GM21737 (cell line): Measurements from ENCODE around the gene SRR.

ENCODE experiments used
- ATAC-seq: cut with Tn5 transposase; IDR thresholded peaks from one replicate; pipeline ENCODE4 v1.9.1; 2021; ENCODE audit warnings: mild to moderate bottlenecking, moderate library complexity; ENCODE audit not compliant: unreplicated experiment

SRR gene

DNA sequence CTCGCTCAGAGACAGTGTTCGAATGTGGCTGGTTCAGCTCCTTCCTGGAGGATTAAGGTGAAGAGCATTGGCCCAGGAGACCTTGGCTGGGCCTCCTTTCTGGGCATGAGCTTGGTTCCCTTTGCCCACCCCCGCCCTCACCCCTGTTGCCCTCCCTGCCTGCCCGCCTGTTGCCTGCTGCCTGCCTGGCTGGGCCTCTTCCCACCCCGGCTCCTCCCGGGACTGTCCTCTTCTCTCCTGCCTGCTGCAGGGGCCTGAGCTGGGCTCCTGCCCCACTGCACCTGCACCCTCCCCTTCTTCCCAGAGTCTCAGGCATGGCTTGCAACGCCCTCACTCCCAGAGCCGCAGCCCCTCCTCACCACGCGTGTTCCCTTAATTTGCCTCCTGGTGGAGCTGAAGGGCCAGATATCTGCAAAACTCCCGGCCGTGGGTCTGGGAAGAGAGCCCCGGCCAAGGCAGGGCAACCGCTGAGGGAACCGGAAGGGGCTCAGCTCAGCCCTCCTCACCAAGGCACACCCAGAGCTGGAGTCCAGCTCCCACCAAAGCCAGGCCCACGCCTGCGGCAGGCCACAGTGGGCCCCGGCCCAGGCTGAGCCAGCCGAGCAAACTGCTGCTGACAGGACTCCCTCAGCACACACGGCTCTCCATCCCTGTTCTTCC lies 65.9 kb downstream of the SRR start:
- ATAC-seq: no peak

DNA sequence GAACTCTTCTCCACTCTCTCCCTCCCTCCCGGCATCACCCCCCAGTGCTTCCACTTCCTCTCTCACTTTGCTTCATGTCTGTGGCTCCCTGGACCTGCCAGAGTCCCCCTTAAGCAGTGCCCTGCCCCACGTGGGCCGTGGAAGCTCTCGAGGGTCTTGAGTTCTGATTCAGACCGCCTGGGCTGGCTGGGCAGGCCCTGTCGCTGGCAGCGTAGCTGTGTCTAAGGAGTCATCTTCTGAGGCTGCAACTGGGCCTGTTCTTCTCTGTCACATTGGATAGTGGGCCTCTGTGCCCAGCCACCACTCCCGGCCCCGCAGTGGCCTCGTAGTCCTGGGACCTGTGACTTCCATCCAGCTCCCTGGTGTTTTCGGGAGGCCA lies 66.5 kb downstream of the SRR start:
- no peak for ATAC-seq

DNA sequence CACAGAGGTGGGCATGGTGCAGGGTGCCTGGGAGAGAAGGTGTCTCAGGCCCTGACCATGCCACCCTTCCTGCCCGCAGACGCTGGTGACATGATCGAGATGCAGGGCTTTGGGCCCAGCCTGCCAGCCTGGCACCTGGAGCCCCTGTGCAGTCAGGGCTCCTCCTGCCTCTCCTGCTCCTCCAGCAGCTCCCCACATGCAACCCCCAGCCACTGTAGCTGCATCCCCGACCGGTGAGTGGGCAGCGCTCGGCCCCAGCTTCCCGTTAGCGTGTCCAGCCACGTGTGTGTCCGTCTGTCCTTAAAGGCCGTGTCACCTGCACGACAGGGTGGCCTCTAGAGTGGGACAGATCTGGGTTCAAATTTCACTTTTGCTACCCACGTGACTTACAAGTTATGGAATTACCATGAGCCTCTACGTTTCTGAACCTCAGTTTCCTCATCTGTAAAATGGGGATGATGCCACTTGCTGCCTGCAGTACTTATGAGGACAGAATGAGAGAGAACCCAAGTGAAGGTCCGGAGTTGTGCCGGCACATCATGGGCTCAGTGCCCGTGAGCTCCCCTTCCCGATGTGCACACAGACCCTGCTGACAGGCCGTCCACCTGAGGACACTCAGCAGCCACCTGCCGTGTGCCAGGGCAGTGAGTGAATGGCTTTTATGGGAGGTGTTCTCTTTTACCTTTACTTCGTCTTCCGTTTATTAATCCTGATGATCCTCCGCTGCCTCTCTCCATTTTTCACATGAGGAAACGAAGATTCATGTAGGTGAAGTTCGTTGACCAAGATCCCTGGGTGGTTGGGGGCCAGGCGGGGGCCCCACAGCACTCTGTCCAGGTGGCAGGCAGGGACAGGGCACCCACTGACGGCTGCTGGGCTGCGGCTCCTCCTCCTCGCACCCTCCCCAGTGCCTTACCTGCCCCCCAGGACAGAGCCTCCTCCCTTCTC lies 67.7 kb downstream of the SRR start:
- no peak for ATAC-seq

DNA sequence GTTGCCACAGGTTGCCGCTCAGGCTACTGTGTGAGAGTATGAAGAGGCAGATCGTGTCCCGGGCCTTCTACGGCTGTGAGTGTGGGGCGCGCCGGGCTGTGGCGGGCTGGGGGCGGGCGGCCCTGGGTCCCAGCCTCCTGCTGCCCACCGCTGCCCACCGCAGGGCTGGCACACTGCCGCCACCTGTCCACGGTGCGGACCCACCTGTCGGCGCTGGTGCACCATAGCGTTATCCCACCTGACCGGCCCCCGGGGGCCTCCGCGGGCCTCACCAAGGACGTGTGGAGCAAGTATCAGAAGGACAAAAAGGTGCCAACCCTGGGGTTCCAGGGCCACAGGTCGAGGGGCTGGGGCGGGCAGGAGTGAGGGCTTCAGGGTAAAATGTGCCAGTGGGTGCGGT lies 68.4 kb downstream of the SRR start:
- no peak for ATAC-seq

DNA sequence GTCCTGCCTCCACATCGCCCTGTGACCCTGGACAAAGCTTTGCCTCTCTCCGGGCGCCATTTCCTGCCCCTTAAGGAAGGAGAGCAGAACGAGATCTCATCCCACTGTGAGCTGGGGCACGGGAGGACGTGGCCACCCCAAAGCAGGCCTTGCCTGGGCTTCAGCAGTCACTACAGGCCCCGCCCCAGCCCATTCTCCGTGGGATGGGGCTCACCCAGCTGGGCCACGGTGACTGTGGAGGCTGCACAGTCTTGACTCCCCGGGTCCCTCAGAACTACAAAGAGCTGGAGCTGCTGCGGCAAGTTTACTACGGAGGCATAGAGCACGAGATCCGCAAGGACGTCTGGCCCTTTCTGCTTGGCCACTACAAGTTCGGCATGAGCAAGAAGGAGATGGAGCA lies 68.9 kb downstream of the SRR start:
- no peak for ATAC-seq

DNA sequence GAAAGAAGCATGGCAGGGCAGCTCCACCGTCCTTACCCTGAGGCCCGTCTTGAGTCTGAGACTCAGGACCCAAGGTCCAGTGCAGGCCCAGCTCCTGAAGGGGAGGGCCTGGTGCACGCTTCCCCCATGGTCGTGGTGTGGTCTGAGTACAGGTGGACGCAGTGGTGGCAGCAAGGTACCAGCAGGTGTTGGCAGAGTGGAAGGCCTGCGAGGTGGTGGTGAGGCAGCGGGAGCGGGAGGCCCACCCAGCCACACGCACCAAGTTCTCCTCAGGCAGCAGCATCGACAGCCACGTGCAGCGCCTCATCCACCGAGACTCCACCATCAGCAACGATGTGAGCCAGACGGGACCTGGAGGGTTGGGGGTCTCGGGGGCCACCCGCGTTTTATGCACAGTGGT lies 69.4 kb downstream of the SRR start:
- ATAC-seq: no peak
